ENCODE results near the gene ALAS2.
"Not testable (repeated sequence)": the region's sequence is repeated elsewhere in the genome, so short reads cannot be mapped to it uniquely, and the experiment has no call there.

Gene ALAS2

DNA sequence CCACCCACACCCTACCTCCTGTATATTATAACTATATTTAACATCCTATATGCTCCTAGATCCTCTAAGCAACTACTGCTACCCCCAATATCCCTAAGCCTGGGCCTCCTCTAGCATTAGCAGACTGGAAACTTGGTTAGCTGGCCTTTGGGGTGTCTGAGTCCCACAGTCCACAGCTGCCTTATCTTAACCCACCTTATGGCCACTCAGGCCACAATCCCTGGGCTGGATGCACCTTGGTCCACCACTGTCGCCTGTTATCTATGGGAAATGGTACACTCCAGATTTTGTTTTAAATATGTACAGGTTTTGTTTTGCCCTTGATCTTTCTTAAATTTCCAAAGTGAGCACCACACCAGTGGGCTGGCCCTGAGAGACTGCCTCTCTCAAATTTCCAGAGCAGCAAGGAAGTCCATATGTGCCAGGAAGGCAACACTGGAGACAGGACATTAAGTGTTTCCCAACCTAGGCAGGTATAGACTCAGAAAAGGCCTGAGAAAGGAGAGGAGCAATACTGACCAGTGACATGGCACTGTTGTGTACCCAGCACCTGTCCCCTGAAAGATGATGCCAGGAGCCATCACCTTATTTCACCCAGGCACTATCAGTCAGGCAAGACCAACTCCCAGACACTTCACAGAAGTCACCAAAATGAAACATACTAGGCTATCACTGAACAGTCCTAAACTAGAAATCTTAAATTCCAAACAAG lies 37.7 kb downstream of the ALAS2 start:
- TF ChIP-seq, protein P1, sequence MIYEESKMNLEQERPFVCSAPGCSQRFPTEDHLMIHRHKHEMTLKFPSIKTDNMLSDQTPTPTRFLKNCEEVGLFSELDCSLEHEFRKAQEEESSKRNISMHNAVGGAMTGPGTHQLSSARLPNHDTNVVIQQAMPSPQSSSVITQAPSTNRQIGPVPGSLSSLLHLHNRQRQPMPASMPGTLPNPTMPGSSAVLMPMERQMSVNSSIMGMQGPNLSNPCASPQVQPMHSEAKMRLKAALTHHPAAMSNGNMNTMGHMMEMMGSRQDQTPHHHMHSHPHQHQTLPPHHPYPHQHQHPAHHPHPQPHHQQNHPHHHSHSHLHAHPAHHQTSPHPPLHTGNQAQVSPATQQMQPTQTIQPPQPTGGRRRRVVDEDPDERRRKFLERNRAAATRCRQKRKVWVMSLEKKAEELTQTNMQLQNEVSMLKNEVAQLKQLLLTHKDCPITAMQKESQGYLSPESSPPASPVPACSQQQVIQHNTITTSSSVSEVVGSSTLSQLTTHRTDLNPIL (CRISPR knock-in tag; IDR thresholded peaks at IDR 0.05; ENCODE audit: low read depth) = no peak
- TF ChIP-seq, protein P2, sequence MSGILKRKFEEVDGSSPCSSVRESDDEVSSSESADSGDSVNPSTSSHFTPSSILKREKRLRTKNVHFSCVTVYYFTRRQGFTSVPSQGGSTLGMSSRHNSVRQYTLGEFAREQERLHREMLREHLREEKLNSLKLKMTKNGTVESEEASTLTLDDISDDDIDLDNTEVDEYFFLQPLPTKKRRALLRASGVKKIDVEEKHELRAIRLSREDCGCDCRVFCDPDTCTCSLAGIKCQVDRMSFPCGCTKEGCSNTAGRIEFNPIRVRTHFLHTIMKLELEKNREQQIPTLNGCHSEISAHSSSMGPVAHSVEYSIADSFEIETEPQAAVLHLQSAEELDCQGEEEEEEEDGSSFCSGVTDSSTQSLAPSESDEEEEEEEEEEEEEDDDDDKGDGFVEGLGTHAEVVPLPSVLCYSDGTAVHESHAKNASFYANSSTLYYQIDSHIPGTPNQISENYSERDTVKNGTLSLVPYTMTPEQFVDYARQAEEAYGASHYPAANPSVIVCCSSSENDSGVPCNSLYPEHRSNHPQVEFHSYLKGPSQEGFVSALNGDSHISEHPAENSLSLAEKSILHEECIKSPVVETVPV (CRISPR knock-in tag; IDR thresholded peaks at IDR 0.05) = no peak
- no peak for TF ChIP-seq RARB (CRISPR knock-in tag; IDR thresholded peaks at IDR 0.05)
- no peak for TF ChIP-seq ZFP30 (CRISPR knock-in tag; IDR thresholded peaks at IDR 0.05)
- no peak for TF ChIP-seq SNAI2 (CRISPR knock-in tag; IDR thresholded peaks at IDR 0.05)
- no peak for TF ChIP-seq ARNTL (CRISPR knock-in tag; IDR thresholded peaks at IDR 0.05; ENCODE audit: borderline replicate concordance, low read depth)
- no peak for TF ChIP-seq CSDC2 (CRISPR knock-in tag; IDR thresholded peaks at IDR 0.05)
- TF ChIP-seq ZNF70 (CRISPR knock-in tag; IDR thresholded peaks at IDR 0.05) = no peak
- no peak for TF ChIP-seq ZFP3 (CRISPR knock-in tag; IDR thresholded peaks at IDR 0.05)
- TF ChIP-seq TOX (CRISPR knock-in tag; IDR thresholded peaks at IDR 0.05; ENCODE audit: borderline replicate concordance) = no peak
- no peak for TF ChIP-seq TCF4 (CRISPR knock-in tag; IDR thresholded peaks at IDR 0.05; ENCODE audit: borderline replicate concordance)
- no peak for ATAC-seq

DNA sequence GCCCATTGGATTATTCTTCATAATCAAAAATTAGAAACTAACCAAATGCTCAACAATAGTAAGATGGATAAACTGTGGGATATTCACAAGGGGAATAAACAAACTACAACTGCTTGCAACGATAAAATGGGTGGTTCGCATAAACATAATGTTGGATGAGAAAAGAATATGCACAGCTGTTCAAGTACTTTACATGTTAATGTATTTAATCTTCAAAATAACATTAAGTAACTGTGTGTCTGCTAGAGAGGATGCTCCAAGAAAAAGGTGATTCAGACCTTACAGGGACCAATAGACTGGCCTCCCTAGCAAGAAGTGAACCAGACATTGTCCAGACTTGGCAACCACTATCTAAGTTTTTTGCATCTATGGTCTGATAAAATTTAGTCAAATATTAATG lies 39.1 kb downstream of the ALAS2 start:
- ATAC-seq = no peak
- TF ChIP-seq RARB (CRISPR knock-in tag; IDR thresholded peaks at IDR 0.05) (no peak), OSR1 (CRISPR knock-in tag; IDR thresholded peaks at IDR 0.05) (no peak), GLIS3 (CRISPR knock-in tag; IDR thresholded peaks at IDR 0.05) (no peak), ZFP30 (CRISPR knock-in tag; IDR thresholded peaks at IDR 0.05) (no peak)
- TF ChIP-seq, protein P2 (CRISPR knock-in tag; IDR thresholded peaks at IDR 0.05) = no peak

DNA sequence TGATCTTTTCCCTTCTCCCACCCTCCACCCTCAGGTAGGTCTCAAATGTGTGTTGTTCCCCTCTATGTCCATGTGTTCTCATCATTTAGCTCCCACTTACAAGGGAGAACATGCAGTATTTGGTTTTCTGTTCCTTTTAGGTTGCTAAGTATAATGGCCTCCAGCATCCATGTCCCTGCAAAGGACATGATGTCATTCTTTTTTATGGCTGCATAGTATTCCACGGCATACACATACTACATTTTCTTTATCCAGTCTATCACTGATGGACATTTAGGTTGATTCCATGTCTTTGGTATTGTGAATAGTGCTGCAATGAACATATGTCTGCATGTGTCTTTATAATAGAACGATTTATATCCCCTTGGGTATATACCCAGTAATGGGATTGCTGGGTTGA lies 47.5 kb downstream of the ALAS2 start:
- not testable (repeated sequence) for ATAC-seq

DNA sequence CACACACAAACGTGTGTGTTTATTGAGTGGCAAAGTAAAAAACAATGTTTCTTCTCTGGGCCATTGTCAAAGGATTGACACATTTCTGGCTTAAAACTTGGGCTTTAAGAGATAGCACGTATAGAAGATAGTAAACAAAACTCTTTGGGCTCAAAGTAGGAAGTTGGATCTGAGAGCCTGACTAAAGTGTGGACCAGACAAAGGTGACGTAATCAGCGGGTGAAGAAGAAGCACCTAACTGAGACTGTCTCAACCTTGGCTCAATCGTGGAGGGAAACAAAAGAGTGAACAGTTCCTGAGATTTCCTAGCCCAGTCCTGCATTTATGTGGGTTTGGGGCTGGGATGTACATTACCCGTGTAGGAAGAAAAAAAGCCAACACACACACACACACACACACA lies 50.4 kb downstream of the ALAS2 start:
- ATAC-seq = no peak
- TF ChIP-seq CSDC2 (CRISPR knock-in tag; IDR thresholded peaks at IDR 0.05) (no peak), ARNTL (CRISPR knock-in tag; IDR thresholded peaks at IDR 0.05; ENCODE audit: borderline replicate concordance, low read depth) (no peak), GLIS3 (CRISPR knock-in tag; IDR thresholded peaks at IDR 0.05) (no peak), ZC3H10 (CRISPR knock-in tag; IDR thresholded peaks at IDR 0.05) (no peak), TCF4 (CRISPR knock-in tag; IDR thresholded peaks at IDR 0.05; ENCODE audit: borderline replicate concordance) (no peak), SNAI2 (CRISPR knock-in tag; IDR thresholded peaks at IDR 0.05) (no peak), BACH2 (CRISPR knock-in tag; IDR thresholded peaks at IDR 0.05; ENCODE audit: borderline replicate concordance) (no peak), ESRRG (CRISPR knock-in tag; IDR thresholded peaks at IDR 0.05) (no peak), ZFP3 (CRISPR knock-in tag; IDR thresholded peaks at IDR 0.05) (no peak), RARB (CRISPR knock-in tag; IDR thresholded peaks at IDR 0.05) (no peak), PPARA (CRISPR knock-in tag; IDR thresholded peaks at IDR 0.05; ENCODE audit: borderline replicate concordance) (no peak), ZNF70 (CRISPR knock-in tag; IDR thresholded peaks at IDR 0.05) (no peak), OSR1 (CRISPR knock-in tag; IDR thresholded peaks at IDR 0.05) (no peak)
- TF ChIP-seq, protein P3, sequence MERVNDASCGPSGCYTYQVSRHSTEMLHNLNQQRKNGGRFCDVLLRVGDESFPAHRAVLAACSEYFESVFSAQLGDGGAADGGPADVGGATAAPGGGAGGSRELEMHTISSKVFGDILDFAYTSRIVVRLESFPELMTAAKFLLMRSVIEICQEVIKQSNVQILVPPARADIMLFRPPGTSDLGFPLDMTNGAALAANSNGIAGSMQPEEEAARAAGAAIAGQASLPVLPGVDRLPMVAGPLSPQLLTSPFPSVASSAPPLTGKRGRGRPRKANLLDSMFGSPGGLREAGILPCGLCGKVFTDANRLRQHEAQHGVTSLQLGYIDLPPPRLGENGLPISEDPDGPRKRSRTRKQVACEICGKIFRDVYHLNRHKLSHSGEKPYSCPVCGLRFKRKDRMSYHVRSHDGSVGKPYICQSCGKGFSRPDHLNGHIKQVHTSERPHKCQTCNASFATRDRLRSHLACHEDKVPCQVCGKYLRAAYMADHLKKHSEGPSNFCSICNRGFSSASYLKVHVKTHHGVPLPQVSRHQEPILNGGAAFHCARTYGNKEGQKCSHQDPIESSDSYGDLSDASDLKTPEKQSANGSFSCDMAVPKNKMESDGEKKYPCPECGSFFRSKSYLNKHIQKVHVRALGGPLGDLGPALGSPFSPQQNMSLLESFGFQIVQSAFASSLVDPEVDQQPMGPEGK (CRISPR knock-in tag; IDR thresholded peaks at IDR 0.05; ENCODE audit: borderline replicate concordance) = no peak
- TF ChIP-seq, protein P2 (CRISPR knock-in tag; IDR thresholded peaks at IDR 0.05) = no peak
- TF ChIP-seq, protein P4, sequence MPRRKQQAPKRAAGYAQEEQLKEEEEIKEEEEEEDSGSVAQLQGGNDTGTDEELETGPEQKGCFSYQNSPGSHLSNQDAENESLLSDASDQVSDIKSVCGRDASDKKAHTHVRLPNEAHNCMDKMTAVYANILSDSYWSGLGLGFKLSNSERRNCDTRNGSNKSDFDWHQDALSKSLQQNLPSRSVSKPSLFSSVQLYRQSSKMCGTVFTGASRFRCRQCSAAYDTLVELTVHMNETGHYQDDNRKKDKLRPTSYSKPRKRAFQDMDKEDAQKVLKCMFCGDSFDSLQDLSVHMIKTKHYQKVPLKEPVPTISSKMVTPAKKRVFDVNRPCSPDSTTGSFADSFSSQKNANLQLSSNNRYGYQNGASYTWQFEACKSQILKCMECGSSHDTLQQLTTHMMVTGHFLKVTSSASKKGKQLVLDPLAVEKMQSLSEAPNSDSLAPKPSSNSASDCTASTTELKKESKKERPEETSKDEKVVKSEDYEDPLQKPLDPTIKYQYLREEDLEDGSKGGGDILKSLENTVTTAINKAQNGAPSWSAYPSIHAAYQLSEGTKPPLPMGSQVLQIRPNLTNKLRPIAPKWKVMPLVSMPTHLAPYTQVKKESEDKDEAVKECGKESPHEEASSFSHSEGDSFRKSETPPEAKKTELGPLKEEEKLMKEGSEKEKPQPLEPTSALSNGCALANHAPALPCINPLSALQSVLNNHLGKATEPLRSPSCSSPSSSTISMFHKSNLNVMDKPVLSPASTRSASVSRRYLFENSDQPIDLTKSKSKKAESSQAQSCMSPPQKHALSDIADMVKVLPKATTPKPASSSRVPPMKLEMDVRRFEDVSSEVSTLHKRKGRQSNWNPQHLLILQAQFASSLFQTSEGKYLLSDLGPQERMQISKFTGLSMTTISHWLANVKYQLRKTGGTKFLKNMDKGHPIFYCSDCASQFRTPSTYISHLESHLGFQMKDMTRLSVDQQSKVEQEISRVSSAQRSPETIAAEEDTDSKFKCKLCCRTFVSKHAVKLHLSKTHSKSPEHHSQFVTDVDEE (CRISPR knock-in tag; IDR thresholded peaks at IDR 0.05) = no peak
